GM12873 (cell line): ENCODE data around the gene SAMD4B.

ENCODE experiments used
- CTCF ChIP-seq: IDR thresholded peaks from 2 replicates; pipeline ENCODE4 v1.5.1; 2012; ENCODE audit warnings: low read depth, mild to moderate bottlenecking, moderate library complexity, low read length, control low read depth; ENCODE audit not compliant: insufficient read depth; ENCODE audit errors: missing control alignments

Gene SAMD4B

GRCh38 chr19:39400061-39400460 lies 57.8 kb downstream of the SAMD4B start:
- no peak for TF ChIP-seq CTCF

GRCh38 chr19:39401070-39401548 lies 58.9 kb downstream of the SAMD4B start:
- no peak for TF ChIP-seq CTCF

GRCh38 chr19:39401549-39402345 lies 59.5 kb downstream of the SAMD4B start:
- TF ChIP-seq CTCF = no peak

GRCh38 chr19:39402346-39403300 lies 60.4 kb downstream of the SAMD4B start:
- no peak for TF ChIP-seq CTCF

- no peak for TF ChIP-seq CTCF
Observed at GRCh38 chr19:39403331-39404312, 61.4 kb downstream of the SAMD4B start.

GRCh38 chr19:39405261-39405957 lies 63.2 kb downstream of the SAMD4B start:
- no peak for TF ChIP-seq CTCF
